RWPE1 (cell line): ENCODE results near the gene LPXN.
"Not testable (repeated sequence)": the region's sequence is repeated elsewhere in the genome, so short reads cannot be mapped to it uniquely, and the experiment has no call there.

Experiments
- CTCF ChIA-PET: fragments of 350-600 bp; sonication (Branson Sonifier 250); formaldehyde crosslinking; extraction: SDS; loops from one replicate; lab custom pipeline; 2021; lab: Yijun Ruan, JAX
- POLR2A ChIA-PET: fragments of 400-600 bp; formaldehyde crosslinking; extraction: SDS; loops from one replicate; lab custom pipeline; 2020; ENCODE audit warnings: antibody characterized with exemption; ENCODE audit not compliant: low non-redundant PET; lab: Yijun Ruan, JAX
- DNase-seq: peaks from one replicate; pipeline ENCODE4 v3.0.0; 2012; ENCODE audit warnings: low spot score
- H3K27ac ChIP-seq: fragments of 450-650 bp; 2 replicates; pipeline ENCODE4 v1.5.1; 2017
- CTCF ChIP-seq: fragments of 450-650 bp; conservative IDR thresholded peaks from 2 replicates; pipeline ENCODE4 v1.5.1; 2017; ENCODE audit warnings: low read depth, mild to moderate bottlenecking

Gene LPXN

GRCh38 chr11:58577555-58578135 lies 2.0 kb upstream of the LPXN start:
- POLR2A ChIA-PET = interaction anchor here (0.6 kb wide), 1 partner anchor 8 kb away, joined by 4 read pairs; no protein-coding TSS in a partner anchor
- no peak for TF ChIP-seq CTCF
- CTCF ChIA-PET = interaction anchor here (0.7 to 1.6 kb wide), 3 partner anchors 51 to 936 kb away, joined by 3 to 6 read pairs (median 3); no protein-coding TSS in a partner anchor
- H3K27ac ChIP-seq = peak overlapping the region; percentile 100
- DNase-seq = peak; percentile 82

GRCh38 chr11:58576887-58577471 lies 1.3 kb upstream of the LPXN start:
- CTCF ChIA-PET = interaction anchor here (0.5 to 1.6 kb wide), 7 partner anchors 52 to 936 kb away, joined by 3 to 6 read pairs (median 5); no protein-coding TSS in a partner anchor
- peak; percentile 13 for DNase-seq
- POLR2A ChIA-PET = interaction anchor here (0.7 kb wide), 1 partner anchor 455 kb away, joined by 3 read pairs; no protein-coding TSS in a partner anchor
- peak; percentile 60 for TF ChIP-seq CTCF
- H3K27ac ChIP-seq = peak overlapping the region; percentile 100

GRCh38 chr11:58574881-58575280 lies 775 bp downstream of the LPXN start:
- TF ChIP-seq CTCF = no peak
- ChIA-PET CTCF (interaction anchor here (0.6 kb wide), 1 partner anchor 338 kb away, joined by 3 read pairs; no protein-coding TSS in a partner anchor), POLR2A (no interaction called here)
- no peak overlapping the region for H3K27ac ChIP-seq
- no peak for DNase-seq

GRCh38 chr11:58573451-58574104 lies 2.1 kb downstream of the LPXN start:
- CTCF ChIA-PET = interaction anchor here (0.6 kb wide), 1 partner anchor 328 kb away, joined by 3 read pairs; no protein-coding TSS in a partner anchor
- H3K27ac ChIP-seq = peak overlapping the region; percentile 89
- no peak for TF ChIP-seq CTCF
- DNase-seq = peak; percentile 74
- POLR2A ChIA-PET = no interaction called here

- DNase-seq, POLR2A ChIA-PET: not testable (repeated sequence)
- peak overlapping the region; percentile 89 for H3K27ac ChIP-seq
- CTCF ChIA-PET = interaction anchor here (0.6 kb wide), 1 partner anchor 328 kb away, joined by 3 read pairs; no protein-coding TSS in a partner anchor
These were observed 2.8 kb downstream of the LPXN start for GRCh38 chr11:58572906-58573305.

GRCh38 chr11:58567889-58568512 lies 7.7 kb downstream of the LPXN start:
- peak; percentile 71 for TF ChIP-seq CTCF
- ChIA-PET CTCF (interaction anchor here (0.5 to 2.1 kb wide), 15 partner anchors 9 to 1054 kb away, joined by 3 to 9 read pairs (median 3); partner anchors contain the start of gene ZFP91), POLR2A (no interaction called here)
- no peak overlapping the region for H3K27ac ChIP-seq
- DNase-seq = peak; percentile 36
